IPS-18a (cell line): ENCODE data around the gene BRIX1.

Experiments used
- H3K27ac ChIP-seq: one replicate; pipeline ENCODE4 v1.5.1; 2013; ENCODE audit warnings: low read length
- H3K27me3 ChIP-seq: one replicate; pipeline ENCODE4 v1.6.1; 2013; ENCODE audit warnings: mild to moderate bottlenecking, low read length; ENCODE audit not compliant: control insufficient read depth, insufficient read depth
- H3K36me3 ChIP-seq: one replicate; pipeline ENCODE4 v1.6.1; 2013; ENCODE audit warnings: low read depth, low read length; ENCODE audit not compliant: control insufficient read depth
- H3K4me1 ChIP-seq: one replicate; pipeline ENCODE4 v1.6.1; 2013; ENCODE audit warnings: low read depth, low read length; ENCODE audit not compliant: control insufficient read depth
- H3K4me3 ChIP-seq: one replicate; pipeline ENCODE4 v1.5.1; 2013; ENCODE audit warnings: low read length
- H3K9ac ChIP-seq: one replicate; pipeline ENCODE4 v1.6.1; 2013; ENCODE audit warnings: mild to moderate bottlenecking, low read length, moderate library complexity
- H3K9me3 ChIP-seq: one replicate; pipeline ENCODE4 v1.6.1; 2013; ENCODE audit warnings: low read depth, low read length; ENCODE audit not compliant: control insufficient read depth

BRIX1 gene

GRCh38 chr5:34892414-34892813 lies 23.1 kb upstream of the BRIX1 start:
- Histone ChIP-seq H3K9ac (no peak overlapping the region), H3K36me3 (no peaks in the 10 kb centered on the region), H3K4me1 (no peaks in the 10 kb centered on the region), H3K27me3 (no peaks in the 10 kb centered on the region), H3K27ac (no peak overlapping the region), H3K4me3 (no peak overlapping the region), H3K9me3 (no peaks in the 10 kb centered on the region)

GRCh38 chr5:34894716-34895115 lies 20.8 kb upstream of the BRIX1 start:
- Histone ChIP-seq H3K36me3 (no peaks in the 10 kb centered on the region), H3K27me3 (no peaks in the 10 kb centered on the region), H3K9me3 (no peaks in the 10 kb centered on the region), H3K9ac (no peak overlapping the region), H3K4me3 (no peak overlapping the region), H3K27ac (no peak overlapping the region), H3K4me1 (no peaks in the 10 kb centered on the region)

- Histone ChIP-seq H3K4me1 (no peaks in the 10 kb centered on the region), H3K27ac (no peak overlapping the region), H3K9ac (no peak overlapping the region), H3K27me3 (no peaks in the 10 kb centered on the region), H3K4me3 (no peak overlapping the region), H3K36me3 (no peaks in the 10 kb centered on the region), H3K9me3 (no peaks in the 10 kb centered on the region)
Measured at GRCh38 chr5:34895641-34896419, 19.7 kb upstream of the BRIX1 start.

GRCh38 chr5:34897646-34898045 lies 17.9 kb upstream of the BRIX1 start:
- Histone ChIP-seq H3K27ac (no peak overlapping the region), H3K27me3 (no peaks in the 10 kb centered on the region), H3K9me3 (no peaks in the 10 kb centered on the region), H3K36me3 (no peaks in the 10 kb centered on the region), H3K4me1 (no peaks in the 10 kb centered on the region), H3K4me3 (no peak overlapping the region), H3K9ac (no peak overlapping the region)

- Histone ChIP-seq H3K4me1 (no peaks in the 10 kb centered on the region), H3K36me3 (no peaks in the 10 kb centered on the region), H3K4me3 (no peak overlapping the region), H3K27me3 (no peaks in the 10 kb centered on the region), H3K9me3 (no peaks in the 10 kb centered on the region), H3K9ac (no peak overlapping the region), H3K27ac (no peak overlapping the region)
Measured at GRCh38 chr5:34898258-34898895, 17.1 kb upstream of the BRIX1 start.

- H3K4me1 ChIP-seq: no peaks in the 10 kb centered on the region
- no peak overlapping the region for H3K27ac ChIP-seq
- no peaks in the 10 kb centered on the region for H3K9me3 ChIP-seq
- no peak overlapping the region for H3K4me3 ChIP-seq
- H3K27me3 ChIP-seq: no peaks in the 10 kb centered on the region
- H3K9ac ChIP-seq: no peak overlapping the region
- no peaks in the 10 kb centered on the region for H3K36me3 ChIP-seq
Measured at GRCh38 chr5:34899066-34899465, 16.4 kb upstream of the BRIX1 start.

- Histone ChIP-seq H3K9me3 (no peaks in the 10 kb centered on the region), H3K27me3 (no peaks in the 10 kb centered on the region), H3K36me3 (no peaks in the 10 kb centered on the region), H3K9ac (no peak overlapping the region), H3K4me3 (no peak overlapping the region), H3K27ac (no peak overlapping the region), H3K4me1 (no peaks in the 10 kb centered on the region)
Measured at GRCh38 chr5:34900652-34901051, 14.9 kb upstream of the BRIX1 start.

GRCh38 chr5:34903260-34903659 lies 12.3 kb upstream of the BRIX1 start:
- Histone ChIP-seq H3K27me3 (no peaks in the 10 kb centered on the region), H3K4me3 (no peak overlapping the region), H3K4me1 (no peaks in the 10 kb centered on the region), H3K36me3 (peaks cover 6% of the 10 kb centered on the region), H3K27ac (no peak overlapping the region), H3K9ac (no peak overlapping the region), H3K9me3 (no peaks in the 10 kb centered on the region)

- H3K27ac ChIP-seq: no peak overlapping the region
- no peaks in the 10 kb centered on the region for H3K4me1 ChIP-seq
- H3K27me3 ChIP-seq: no peaks in the 10 kb centered on the region
- H3K9ac ChIP-seq: no peak overlapping the region
- H3K36me3 ChIP-seq: peaks cover 26% of the 10 kb centered on the region
- no peaks in the 10 kb centered on the region for H3K9me3 ChIP-seq
- H3K4me3 ChIP-seq: no peak overlapping the region
Measured at GRCh38 chr5:34905564-34905963, 9.9 kb upstream of the BRIX1 start.

GRCh38 chr5:34913072-34913471 lies 2.4 kb upstream of the BRIX1 start:
- Histone ChIP-seq H3K9ac (no peak overlapping the region), H3K4me1 (peaks cover 8% of the 10 kb centered on the region), H3K4me3 (no peak overlapping the region), H3K27me3 (no peaks in the 10 kb centered on the region), H3K36me3 (peaks cover 37% of the 10 kb centered on the region), H3K27ac (no peak overlapping the region), H3K9me3 (no peaks in the 10 kb centered on the region)

- H3K9me3 ChIP-seq: no peaks in the 10 kb centered on the region
- H3K27ac ChIP-seq: peak overlapping the region; percentile 75
- no peaks in the 10 kb centered on the region for H3K27me3 ChIP-seq
- peaks cover 34% of the 10 kb centered on the region for H3K36me3 ChIP-seq
- H3K9ac ChIP-seq: peak overlapping the region; percentile 99
- peaks cover 8% of the 10 kb centered on the region for H3K4me1 ChIP-seq
- H3K4me3 ChIP-seq: peak overlapping the region; percentile 87
Measured at GRCh38 chr5:34914671-34915138, 806 bp upstream of the BRIX1 start.

- H3K4me3 ChIP-seq: peak overlapping the region; percentile 87
- H3K27me3 ChIP-seq: no peaks in the 10 kb centered on the region
- H3K36me3 ChIP-seq: peaks cover 37% of the 10 kb centered on the region
- no peaks in the 10 kb centered on the region for H3K9me3 ChIP-seq
- peak overlapping the region; percentile 96 for H3K27ac ChIP-seq
- peak overlapping the region; percentile 99 for H3K9ac ChIP-seq
- H3K4me1 ChIP-seq: peaks cover 8% of the 10 kb centered on the region
Measured at GRCh38 chr5:34915856-34916192, 313 bp downstream of the BRIX1 start.
